HUES6 (cell line): ENCODE measurements around the gene PTGDR2.

ENCODE experiments used
- H3K27ac ChIP-seq: 2 replicates; pipeline ENCODE4 v1.7.0; 2013; ENCODE audit warnings: low read depth, mild to moderate bottlenecking, low read length, inconsistent platforms
- H3K27me3 ChIP-seq: 2 replicates; pipeline ENCODE4 v1.6.1; 2013; ENCODE audit warnings: low read length; ENCODE audit not compliant: control insufficient read depth, insufficient read depth
- H3K36me3 ChIP-seq: 2 replicates; pipeline ENCODE4 v1.6.1; 2013; ENCODE audit warnings: low read length; ENCODE audit not compliant: control insufficient read depth, insufficient read depth
- H3K4me1 ChIP-seq: 2 replicates; pipeline ENCODE4 v1.6.1; 2013; ENCODE audit warnings: low read length; ENCODE audit not compliant: control insufficient read depth, insufficient read depth
- H3K4me3 ChIP-seq: 2 replicates; pipeline ENCODE4 v1.5.1; 2013; ENCODE audit warnings: low read depth, low read length
- H3K9ac ChIP-seq: one replicate; pipeline ENCODE4 v1.6.1; 2013; ENCODE audit warnings: mild to moderate bottlenecking, low read length
- H3K9me3 ChIP-seq: 2 replicates; pipeline ENCODE4 v1.6.1; 2013; ENCODE audit warnings: low read depth, low read length; ENCODE audit not compliant: control insufficient read depth, insufficient read depth

PTGDR2 gene

DNA sequence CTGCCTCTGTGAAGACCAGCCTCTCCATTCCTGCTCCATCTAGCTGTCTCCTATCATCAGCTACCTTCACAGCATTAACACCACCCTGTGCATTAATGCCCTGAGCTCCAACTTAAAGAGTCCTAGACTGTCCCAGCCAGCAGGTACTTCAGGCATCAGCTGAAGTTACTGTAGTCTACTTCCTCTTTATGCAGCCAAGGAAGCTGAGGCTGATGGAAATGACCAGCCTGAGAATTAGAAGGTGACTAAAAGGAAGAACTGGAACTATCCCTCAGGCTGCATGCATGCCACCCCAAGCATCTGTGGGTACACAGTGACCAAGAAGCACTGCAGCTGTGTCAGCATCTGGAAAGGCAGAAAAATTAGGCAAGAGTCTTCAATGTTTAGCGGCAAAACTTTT is 42.4 kb downstream of the PTGDR2 start:
- Histone ChIP-seq H3K9me3 (peaks cover 26% of the 10 kb centered on the region), H3K27ac (no peak overlapping the region), H3K9ac (no peak overlapping the region), H3K4me3 (no peak overlapping the region), H3K4me1 (no peaks in the 10 kb centered on the region), H3K36me3 (no peaks in the 10 kb centered on the region), H3K27me3 (no peaks in the 10 kb centered on the region)

- Histone ChIP-seq H3K9me3 (peaks cover 13% of the 10 kb centered on the region), H3K4me1 (no peaks in the 10 kb centered on the region), H3K27ac (no peak overlapping the region), H3K27me3 (no peaks in the 10 kb centered on the region), H3K36me3 (no peaks in the 10 kb centered on the region), H3K4me3 (no peak overlapping the region), H3K9ac (no peak overlapping the region)
Observed at GRCh38 chr11:60810569-60810968, 45.2 kb downstream of the PTGDR2 start.

DNA sequence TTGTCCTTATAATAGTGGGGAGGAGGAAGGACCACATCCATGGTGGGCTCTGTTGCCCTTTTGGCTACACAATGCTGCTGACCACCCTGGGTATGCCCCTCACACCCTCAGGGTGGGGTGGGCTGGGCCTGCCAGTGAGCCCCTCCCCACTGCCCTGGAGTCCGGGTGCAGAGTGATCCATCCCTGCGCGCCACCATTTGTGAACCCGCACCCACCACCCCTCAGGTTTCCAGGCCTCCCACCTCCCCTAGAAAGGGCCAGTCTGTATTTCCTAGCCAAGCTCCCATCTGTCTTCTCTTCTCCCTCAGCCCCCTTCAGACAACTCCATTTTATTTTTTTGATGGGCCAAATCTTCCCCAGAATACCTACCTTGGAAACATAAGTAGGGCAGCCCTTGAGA is 45.6 kb downstream of the PTGDR2 start:
- Histone ChIP-seq H3K36me3 (no peaks in the 10 kb centered on the region), H3K4me3 (no peak overlapping the region), H3K27ac (no peak overlapping the region), H3K4me1 (no peaks in the 10 kb centered on the region), H3K27me3 (no peaks in the 10 kb centered on the region), H3K9ac (no peak overlapping the region), H3K9me3 (peaks cover 13% of the 10 kb centered on the region)

DNA sequence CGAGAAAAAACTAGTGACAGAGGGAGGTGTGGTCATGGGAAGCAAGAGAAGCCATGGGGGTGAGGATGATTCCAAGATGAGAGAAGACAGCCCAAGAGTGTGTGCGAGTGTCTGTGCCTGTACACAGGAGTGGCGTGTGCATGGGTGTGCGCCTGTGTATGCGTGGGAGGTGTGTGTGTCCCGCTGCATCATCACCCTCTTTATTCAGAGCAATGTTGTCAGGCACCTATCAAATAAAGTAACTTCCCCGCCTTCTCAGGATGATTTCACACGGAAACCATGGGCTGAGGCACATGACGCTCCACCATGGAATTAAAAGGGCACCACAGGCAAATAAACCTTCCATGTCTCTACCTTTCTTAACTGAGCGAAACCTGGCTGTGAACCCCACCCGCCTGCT is 46.1 kb downstream of the PTGDR2 start:
- Histone ChIP-seq H3K9me3 (peaks cover 13% of the 10 kb centered on the region), H3K4me1 (no peaks in the 10 kb centered on the region), H3K4me3 (no peak overlapping the region), H3K27ac (no peak overlapping the region), H3K27me3 (no peaks in the 10 kb centered on the region), H3K36me3 (no peaks in the 10 kb centered on the region), H3K9ac (no peak overlapping the region)

DNA sequence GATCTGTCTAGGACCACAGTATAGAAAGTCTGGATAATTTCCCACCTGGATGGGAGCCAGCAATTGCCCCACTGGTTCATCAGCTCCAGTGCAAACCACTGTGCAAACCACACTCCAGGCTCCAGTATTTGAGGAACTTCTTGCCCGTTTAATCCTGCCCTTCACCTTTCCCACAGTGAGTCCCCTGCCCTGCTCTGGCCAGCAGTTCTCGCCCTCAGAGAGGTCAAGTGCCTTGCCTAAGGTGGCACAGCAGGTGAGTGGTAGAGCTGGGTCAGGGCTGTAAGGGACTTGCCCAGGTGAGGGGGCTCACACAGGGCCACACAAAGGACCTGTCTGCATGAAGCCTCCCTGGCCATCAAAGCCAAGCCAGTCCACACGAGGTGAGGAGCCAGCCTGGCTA is 46.5 kb downstream of the PTGDR2 start:
- Histone ChIP-seq H3K9me3 (peaks cover 10% of the 10 kb centered on the region), H3K4me3 (no peak overlapping the region), H3K27me3 (no peaks in the 10 kb centered on the region), H3K9ac (no peak overlapping the region), H3K27ac (no peak overlapping the region), H3K4me1 (no peaks in the 10 kb centered on the region), H3K36me3 (no peaks in the 10 kb centered on the region)

DNA sequence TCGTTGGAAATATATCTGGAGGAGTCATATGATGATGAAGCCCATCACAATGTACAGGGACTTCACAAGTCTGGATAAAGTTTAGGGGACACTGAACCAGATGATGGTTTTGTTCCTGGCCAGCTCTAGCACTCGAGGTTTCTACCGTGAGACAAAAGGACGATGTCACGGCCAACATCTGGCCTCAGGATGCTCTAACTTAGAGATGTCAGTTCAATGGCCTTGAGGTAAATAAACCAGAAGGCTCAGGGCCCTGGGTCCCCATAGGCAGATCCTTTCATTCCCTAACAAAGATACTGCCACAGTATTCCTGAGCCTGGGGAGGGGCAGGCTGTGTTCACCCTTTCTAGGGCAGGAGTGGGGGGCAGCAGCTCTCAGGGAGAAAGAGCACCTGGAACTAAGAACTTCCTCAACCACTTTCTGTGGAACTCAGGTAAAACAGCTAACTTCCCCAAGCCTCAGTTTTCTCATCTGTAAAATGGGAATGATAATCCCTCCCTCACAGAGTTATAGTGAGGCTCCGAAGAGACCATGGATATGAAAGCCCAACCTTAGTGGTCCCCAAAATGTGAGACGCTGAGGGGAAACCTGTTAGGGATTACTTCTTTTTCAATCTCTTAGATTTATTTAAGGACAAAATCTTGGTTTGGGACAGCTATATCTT is 52.3 kb downstream of the PTGDR2 start:
- H3K9ac ChIP-seq: no peak overlapping the region
- H3K36me3 ChIP-seq: no peaks in the 10 kb centered on the region
- no peak overlapping the region for H3K4me3 ChIP-seq
- no peaks in the 10 kb centered on the region for H3K4me1 ChIP-seq
- H3K9me3 ChIP-seq: no peaks in the 10 kb centered on the region
- H3K27ac ChIP-seq: no peak overlapping the region
- H3K27me3 ChIP-seq: peaks cover 6% of the 10 kb centered on the region; the same call in 1 of the 2 replicates

DNA sequence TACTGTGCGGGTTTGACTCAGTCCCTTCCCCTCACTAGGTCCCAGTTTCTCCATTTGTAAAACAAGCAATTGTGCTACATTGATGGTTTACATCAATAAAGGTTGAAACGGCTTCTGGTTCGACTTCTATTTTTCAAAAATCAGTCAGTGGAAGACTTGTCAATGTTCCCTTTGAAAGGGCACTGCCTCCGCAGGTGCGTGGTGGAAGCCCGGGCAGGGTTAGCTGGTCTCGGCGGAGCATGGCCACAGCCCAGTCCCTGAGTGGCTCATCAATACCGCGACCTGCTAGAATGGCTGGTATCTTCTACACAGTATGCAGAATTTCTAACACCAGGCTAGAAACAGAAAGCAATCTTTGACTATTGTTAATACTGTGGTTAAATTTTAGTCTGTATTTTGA is 54.6 kb downstream of the PTGDR2 start:
- H3K4me1 ChIP-seq: no peaks in the 10 kb centered on the region
- peaks cover 6% of the 10 kb centered on the region; the same call in 1 of the 2 replicates for H3K27me3 ChIP-seq

More for the DNA sequence above, 54.6 kb downstream of the PTGDR2 start:
- no peak overlapping the region for H3K9ac ChIP-seq
- H3K9me3 ChIP-seq: no peaks in the 10 kb centered on the region
- no peaks in the 10 kb centered on the region for H3K36me3 ChIP-seq
- no peak overlapping the region for H3K27ac ChIP-seq
- no peak overlapping the region for H3K4me3 ChIP-seq
